ENCODE measurements around the gene ZNF276.
"Not testable (repeated sequence)": the region's sequence is repeated elsewhere in the genome, so short reads cannot be mapped to it uniquely, and the experiment has no call there.

The ZNF276 gene

GRCh38 chr16:89691231-89691985 is 29.9 kb upstream of the ZNF276 start:
- Histone ChIP-seq H3K4me1 (ENCODE audit: control insufficient read depth, insufficient read depth, low read length) (peaks cover 3% of the 10 kb centered on the region), H3K4me3 (ENCODE audit: low read length) (no peak overlapping the region), H3K27me3 (ENCODE audit: control insufficient read depth, insufficient read depth, low read length) (no peaks in the 10 kb centered on the region), H3K36me3 (ENCODE audit: control insufficient read depth, insufficient read depth, low read length) (peaks cover 23% of the 10 kb centered on the region), H3K9ac (ENCODE audit: low read length) (no peak overlapping the region), H3K27ac (ENCODE audit: low read depth, low read length) (no peak overlapping the region)

- Histone ChIP-seq H3K36me3 (ENCODE audit: control insufficient read depth, insufficient read depth, low read length) (peaks cover 23% of the 10 kb centered on the region), H3K9ac (ENCODE audit: low read length) (no peak overlapping the region), H3K27me3 (ENCODE audit: control insufficient read depth, insufficient read depth, low read length) (no peaks in the 10 kb centered on the region)
Measured at GRCh38 chr16:89691986-89692569, 29.3 kb upstream of the ZNF276 start.

GRCh38 chr16:89693289-89693731 is 28.0 kb upstream of the ZNF276 start:
- no peak overlapping the region for H3K9ac ChIP-seq (ENCODE audit: low read length)
- H3K36me3 ChIP-seq (ENCODE audit: control insufficient read depth, insufficient read depth, low read length): peaks cover 23% of the 10 kb centered on the region
- no peaks in the 10 kb centered on the region for H3K27me3 ChIP-seq (ENCODE audit: control insufficient read depth, insufficient read depth, low read length)
- no peak overlapping the region for H3K4me3 ChIP-seq (ENCODE audit: low read length)
- H3K27ac ChIP-seq (ENCODE audit: low read depth, low read length): no peak overlapping the region
- H3K4me1 ChIP-seq (ENCODE audit: control insufficient read depth, insufficient read depth, low read length): no peaks in the 10 kb centered on the region

More at GRCh38 chr16:89691986-89692569, 29.3 kb upstream of the ZNF276 start:
- no peak overlapping the region for H3K4me3 ChIP-seq (ENCODE audit: low read length)
- no peak overlapping the region for H3K27ac ChIP-seq (ENCODE audit: low read depth, low read length)
- H3K4me1 ChIP-seq (ENCODE audit: control insufficient read depth, insufficient read depth, low read length): peaks cover 3% of the 10 kb centered on the region

- no peaks in the 10 kb centered on the region for H3K4me1 ChIP-seq (ENCODE audit: control insufficient read depth, insufficient read depth, low read length)
- H3K9ac ChIP-seq (ENCODE audit: low read length): no peak overlapping the region
- H3K36me3 ChIP-seq (ENCODE audit: control insufficient read depth, insufficient read depth, low read length): peaks cover 23% of the 10 kb centered on the region
- no peaks in the 10 kb centered on the region for H3K27me3 ChIP-seq (ENCODE audit: control insufficient read depth, insufficient read depth, low read length)
- no peak overlapping the region for H3K27ac ChIP-seq (ENCODE audit: low read depth, low read length)
- no peak overlapping the region for H3K4me3 ChIP-seq (ENCODE audit: low read length)
Measured at GRCh38 chr16:89693931-89694783, 27.2 kb upstream of the ZNF276 start.

- H3K36me3 ChIP-seq (ENCODE audit: control insufficient read depth, insufficient read depth, low read length): peaks cover 23% of the 10 kb centered on the region
- H3K4me1 ChIP-seq (ENCODE audit: control insufficient read depth, insufficient read depth, low read length); H3K27ac ChIP-seq (ENCODE audit: low read depth, low read length): not testable (repeated sequence)
Measured at GRCh38 chr16:89694784-89695085, 26.6 kb upstream of the ZNF276 start.

GRCh38 chr16:89695086-89695874 is 26.1 kb upstream of the ZNF276 start:
- H3K9ac ChIP-seq (ENCODE audit: low read length): no peak overlapping the region
- no peak overlapping the region for H3K4me3 ChIP-seq (ENCODE audit: low read length)
- H3K27ac ChIP-seq (ENCODE audit: low read depth, low read length): no peak overlapping the region
- H3K4me1 ChIP-seq (ENCODE audit: control insufficient read depth, insufficient read depth, low read length): peaks cover under 1% of the 10 kb centered on the region
- H3K27me3 ChIP-seq (ENCODE audit: control insufficient read depth, insufficient read depth, low read length): no peaks in the 10 kb centered on the region
- peaks cover 20% of the 10 kb centered on the region for H3K36me3 ChIP-seq (ENCODE audit: control insufficient read depth, insufficient read depth, low read length)

More at GRCh38 chr16:89694784-89695085, 26.6 kb upstream of the ZNF276 start:
- H3K27me3 ChIP-seq (ENCODE audit: control insufficient read depth, insufficient read depth, low read length); H3K4me3 ChIP-seq (ENCODE audit: low read length); H3K9ac ChIP-seq (ENCODE audit: low read length): not testable (repeated sequence)

- Histone ChIP-seq H3K27ac (ENCODE audit: low read depth, low read length) (no peak overlapping the region), H3K27me3 (ENCODE audit: control insufficient read depth, insufficient read depth, low read length) (no peaks in the 10 kb centered on the region), H3K4me1 (ENCODE audit: control insufficient read depth, insufficient read depth, low read length) (peaks cover 6% of the 10 kb centered on the region), H3K9ac (ENCODE audit: low read length) (no peak overlapping the region), H3K36me3 (ENCODE audit: control insufficient read depth, insufficient read depth, low read length) (peaks cover 16% of the 10 kb centered on the region), H3K4me3 (ENCODE audit: low read length) (no peak overlapping the region)
Measured at GRCh38 chr16:89695875-89696669, 25.3 kb upstream of the ZNF276 start.

- H3K9ac ChIP-seq (ENCODE audit: low read length): no peak overlapping the region
- peaks cover 6% of the 10 kb centered on the region for H3K4me1 ChIP-seq (ENCODE audit: control insufficient read depth, insufficient read depth, low read length)
- H3K27me3 ChIP-seq (ENCODE audit: control insufficient read depth, insufficient read depth, low read length): no peaks in the 10 kb centered on the region
- no peak overlapping the region for H3K4me3 ChIP-seq (ENCODE audit: low read length)
- H3K36me3 ChIP-seq (ENCODE audit: control insufficient read depth, insufficient read depth, low read length): peaks cover 11% of the 10 kb centered on the region
- H3K27ac ChIP-seq (ENCODE audit: low read depth, low read length): no peak overlapping the region
Measured at GRCh38 chr16:89696670-89697128, 24.6 kb upstream of the ZNF276 start.

GRCh38 chr16:89697161-89697615 is 24.1 kb upstream of the ZNF276 start:
- Histone ChIP-seq H3K27ac (ENCODE audit: low read depth, low read length) (no peak overlapping the region), H3K4me3 (ENCODE audit: low read length) (no peak overlapping the region), H3K4me1 (ENCODE audit: control insufficient read depth, insufficient read depth, low read length) (peaks cover 6% of the 10 kb centered on the region), H3K36me3 (ENCODE audit: control insufficient read depth, insufficient read depth, low read length) (peaks cover 10% of the 10 kb centered on the region), H3K27me3 (ENCODE audit: control insufficient read depth, insufficient read depth, low read length) (no peaks in the 10 kb centered on the region), H3K9ac (ENCODE audit: low read length) (no peak overlapping the region)

GRCh38 chr16:89697616-89698331 is 23.6 kb upstream of the ZNF276 start:
- Histone ChIP-seq H3K4me1 (ENCODE audit: control insufficient read depth, insufficient read depth, low read length) (peaks cover 6% of the 10 kb centered on the region), H3K4me3 (ENCODE audit: low read length) (no peak overlapping the region), H3K27me3 (ENCODE audit: control insufficient read depth, insufficient read depth, low read length) (no peaks in the 10 kb centered on the region), H3K9ac (ENCODE audit: low read length) (no peak overlapping the region), H3K27ac (ENCODE audit: low read depth, low read length) (no peak overlapping the region), H3K36me3 (ENCODE audit: control insufficient read depth, insufficient read depth, low read length) (peaks cover 10% of the 10 kb centered on the region)

GRCh38 chr16:89698717-89699116 is 22.6 kb upstream of the ZNF276 start:
- not testable (repeated sequence) for H3K4me3 ChIP-seq (ENCODE audit: low read length); H3K27ac ChIP-seq (ENCODE audit: low read depth, low read length); H3K27me3 ChIP-seq (ENCODE audit: control insufficient read depth, insufficient read depth, low read length); H3K4me1 ChIP-seq (ENCODE audit: control insufficient read depth, insufficient read depth, low read length); H3K9ac ChIP-seq (ENCODE audit: low read length); H3K36me3 ChIP-seq (ENCODE audit: control insufficient read depth, insufficient read depth, low read length)
